ENCODE results near the gene C22orf31.

Gene C22orf31

GRCh38 chr22:29080106-29080975 is 18.7 kb upstream of the C22orf31 start:
- DNase-seq = no peak

GRCh38 chr22:29079218-29079901 is 17.7 kb upstream of the C22orf31 start:
- DNase-seq = no peak

- no peak for DNase-seq
Measured at GRCh38 chr22:29078869-29079207, 17.2 kb upstream of the C22orf31 start.

- DNase-seq = no peak
Measured at GRCh38 chr22:29078036-29078868, 16.6 kb upstream of the C22orf31 start.

- DNase-seq = no peak
Measured at GRCh38 chr22:29074276-29074772, 12.7 kb upstream of the C22orf31 start.

GRCh38 chr22:29073618-29074275 is 12.1 kb upstream of the C22orf31 start:
- DNase-seq = no peak

- no peak for DNase-seq
Measured at GRCh38 chr22:29072979-29073617, 11.5 kb upstream of the C22orf31 start, which contains the start of gene KREMEN1. KREMEN1 (plus strand) TSS chr22:29073035; CDS start chr22:29073131, 96 bp downstream.

GRCh38 chr22:29072193-29072978 is 10.8 kb upstream of the C22orf31 start:
- DNase-seq = peak; percentile 88

- DNase-seq = peak; percentile 41
Measured at GRCh38 chr22:29071261-29072045, 9.8 kb upstream of the C22orf31 start.

- DNase-seq = no peak
Measured at GRCh38 chr22:29070490-29070889, 8.9 kb upstream of the C22orf31 start.

GRCh38 chr22:29069463-29069862 is 7.8 kb upstream of the C22orf31 start:
- DNase-seq = no peak

GRCh38 chr22:29065468-29066190 is 4.0 kb upstream of the C22orf31 start:
- no peak for DNase-seq

- no peak for DNase-seq
Measured at GRCh38 chr22:29062286-29062821, 723 bp upstream of the C22orf31 start.

- no peak for DNase-seq
Measured at GRCh38 chr22:29060931-29061330, 700 bp downstream of the C22orf31 start.

- DNase-seq = no peak
Measured at GRCh38 chr22:29060251-29060869, 1.3 kb downstream of the C22orf31 start.

GRCh38 chr22:29056472-29056871 is 5.2 kb downstream of the C22orf31 start:
- DNase-seq = no peak

- DNase-seq = no peak
Measured at GRCh38 chr22:29055192-29055830, 6.3 kb downstream of the C22orf31 start.

GRCh38 chr22:29054251-29054767 is 7.3 kb downstream of the C22orf31 start:
- no peak for DNase-seq

Data from activated CD4-positive, alpha-beta T cell treated with anti-CD3 and anti-CD28 coated beads, Interleukin-10, Interleukin-2, amounts not matched to agents 100 ng/mL and 50 ng/mL, durations not matched to agents 16 hours and 8 hours (primary cell).